ENCODE results near the gene RNPEP. TPM values are rescaled to one million over a fixed set of nuclear protein-coding genes. Genes with fewer than 3 reads are reported as not detected.
A peak's percentile ranks its signal among the peaks of the same experiment; 100 is the strongest.

Gene RNPEP
- total RNA-seq, 2 donors from 2014 or later, result 46.6 to 73.5 TPM

- Mint-ChIP-seq H3K4me3 (no peak overlapping the region), H3K27me3 (ENCODE audit: insufficient read depth) (peaks cover 36% of the 10 kb centered on the region), H3K9me3 (no peaks in the 10 kb centered on the region), H3K4me1 (peaks cover 20% of the 10 kb centered on the region), H3K27ac (no peak overlapping the region), H3K36me3 (ENCODE audit: low read depth) (no peaks in the 10 kb centered on the region)
- no peaks in the 10 kb centered on the region for H3K36me3 ChIP-seq (ENCODE audit: control insufficient read depth, insufficient read depth, low read length)
- no peak overlapping the region for H3K27ac ChIP-seq (ENCODE audit: low read depth, low read length)
- DNase-seq, result no peak
- H3K9ac ChIP-seq (ENCODE audit: extremely low read depth, low read length, poor library complexity, severe bottlenecking), result no peak overlapping the region
- H3K27me3 ChIP-seq (ENCODE audit: control insufficient read depth, insufficient read depth, low read length, poor library complexity, severe bottlenecking), result peaks cover 25% of the 10 kb centered on the region
- H3K4me1 ChIP-seq (ENCODE audit: control insufficient read depth, insufficient read depth, low read length), result peaks cover 3% of the 10 kb centered on the region
- H3K4me3 ChIP-seq (ENCODE audit: low read length), result no peak overlapping the region
- TF ChIP-seq CTCF (conservative IDR thresholded peaks at IDR 0.05), result no peak
- no peaks in the 10 kb centered on the region for H3K9me3 ChIP-seq (ENCODE audit: control insufficient read depth, low read length)
These were observed 33.0 kb upstream of the RNPEP start for GRCh38 chr1:201949491-201949890.

GRCh38 chr1:201954263-201955008 lies 28.0 kb upstream of the RNPEP start:
- H3K9me3 Mint-ChIP-seq, result no peaks in the 10 kb centered on the region
- no peak for TF ChIP-seq CTCF (conservative IDR thresholded peaks at IDR 0.05)
- Histone ChIP-seq H3K4me3 (ENCODE audit: low read length) (peak overlapping the region; percentile 99), H3K36me3 (ENCODE audit: control insufficient read depth, insufficient read depth, low read length) (peaks cover 23% of the 10 kb centered on the region), H3K27me3 (ENCODE audit: control insufficient read depth, insufficient read depth, low read length, poor library complexity, severe bottlenecking) (peaks cover 1% of the 10 kb centered on the region), H3K9ac (ENCODE audit: extremely low read depth, low read length, poor library complexity, severe bottlenecking) (peak overlapping the region; percentile 86), H3K4me1 (ENCODE audit: control insufficient read depth, insufficient read depth, low read length) (peaks cover 2% of the 10 kb centered on the region), H3K9me3 (ENCODE audit: control insufficient read depth, low read length) (no peaks in the 10 kb centered on the region), H3K27ac (ENCODE audit: low read depth, low read length) (peak overlapping the region; percentile 68)
- 67 to 82% methylated on average over 17 to 24 of the region's 24 CpGs for whole genome bisulfite sequencing, 2 experiments (ENCODE audit: insufficient coverage in 1 of 2, insufficient read length in 1 of 2)
- H3K4me3 Mint-ChIP-seq, result peak overlapping the region; percentile 99
- peaks cover 2% of the 10 kb centered on the region for H3K4me1 Mint-ChIP-seq
- H3K27ac Mint-ChIP-seq, result peak overlapping the region; percentile 99
- H3K36me3 Mint-ChIP-seq (ENCODE audit: low read depth), result peaks cover 19% of the 10 kb centered on the region
- peaks cover 7% of the 10 kb centered on the region for H3K27me3 Mint-ChIP-seq (ENCODE audit: insufficient read depth)
- DNase-seq, result peak; percentile 50

- Histone ChIP-seq H3K9ac (ENCODE audit: extremely low read depth, low read length, poor library complexity, severe bottlenecking) (peak within 1 kb of the TSS; percentile 86), H3K36me3 (ENCODE audit: control insufficient read depth, insufficient read depth, low read length) (peaks cover 26% of the 10 kb centered on the region), H3K4me1 (ENCODE audit: control insufficient read depth, insufficient read depth, low read length) (peaks cover 2% of the 10 kb centered on the region), H3K27me3 (ENCODE audit: control insufficient read depth, insufficient read depth, low read length, poor library complexity, severe bottlenecking) (no peaks in the 10 kb centered on the region), H3K4me3 (ENCODE audit: low read length) (peak within 1 kb of the TSS; percentile 99), H3K9me3 (ENCODE audit: control insufficient read depth, low read length) (no peaks in the 10 kb centered on the region), H3K27ac (ENCODE audit: low read depth, low read length) (peak within 1 kb of the TSS; percentile 68)
- no peaks in the 10 kb centered on the region for H3K9me3 Mint-ChIP-seq
- peaks cover 3% of the 10 kb centered on the region for H3K27me3 Mint-ChIP-seq (ENCODE audit: insufficient read depth)
- TF ChIP-seq CTCF (conservative IDR thresholded peaks at IDR 0.05), result no peak
- DNase-seq, result peak; percentile 98
- H3K36me3 Mint-ChIP-seq (ENCODE audit: low read depth), result peaks cover 20% of the 10 kb centered on the region
- peaks cover 2% of the 10 kb centered on the region for H3K4me1 Mint-ChIP-seq
- H3K27ac Mint-ChIP-seq, result peak within 1 kb of the TSS; percentile 99
- 1 to 7% methylated on average over 17 to 43 of the region's 43 CpGs for WGBS, 2 experiments (ENCODE audit: insufficient coverage in 1 of 2, insufficient read length in 1 of 2)
- H3K4me3 Mint-ChIP-seq, result peak within 1 kb of the TSS; percentile 99
These were observed 27.3 kb upstream of the RNPEP start, which contains the start of gene TIMM17A for GRCh38 chr1:201955009-201955728. TIMM17A (plus strand) TSS chr1:201955503; CDS start chr1:201955527, 24 bp downstream.
